Measurements from ENCODE around the gene NFYC. TPM values are rescaled to one million over a fixed set of nuclear protein-coding genes. Genes with fewer than 3 reads are reported as not detected.

Gene NFYC
- total RNA-seq, 6 donors from 2014 or later: 40.0 to 73.3 (median 50.9) TPM

- Histone ChIP-seq H3K4me3 (no peak overlapping the region), H3K4me1 (peaks cover 0 to 11% (median 0%) of the 10 kb centered on the region in 4 donors), H3K36me3 (peaks cover 0 to 21% (median 11%) of the 10 kb centered on the region in 4 donors), H3K9me3 (peaks cover 0 to 3% (median 0%) of the 10 kb centered on the region in 4 donors), H3K27ac (no peak overlapping the region), H3K27me3 (no peaks in the 10 kb centered on the region)
- TF ChIP-seq EP300 (IDR thresholded peaks at IDR 0.05): no peak
- TF ChIP-seq POLR2A (IDR thresholded peaks at IDR 0.05): no peak
- TF ChIP-seq POLR2AphosphoS5 (IDR thresholded peaks at IDR 0.05): no peak
- TF ChIP-seq CTCF (IDR thresholded peaks at IDR 0.05): no peak
- WGBS, 2 donors: 91 to 96% methylated on average over 4 of the region's 4 CpGs
- DNase-seq: no peak
- no peak for ATAC-seq (ENCODE audit: low FRiP score in 2 of 2)
These were observed 85.0 kb downstream of the NFYC start for GRCh38 chr1:40776236-40777072.

GRCh38 chr1:40777224-40777970 lies 85.9 kb downstream of the NFYC start:
- no peak for TF ChIP-seq EP300 (IDR thresholded peaks at IDR 0.05)
- no peak for TF ChIP-seq POLR2A (IDR thresholded peaks at IDR 0.05)
- TF ChIP-seq POLR2AphosphoS5 (IDR thresholded peaks at IDR 0.05): no peak
- no peak for TF ChIP-seq CTCF (IDR thresholded peaks at IDR 0.05)
- peaks cover 0 to 3% (median 0%) of the 10 kb centered on the region in 4 donors for H3K9me3 ChIP-seq
- no peak overlapping the region for H3K27ac ChIP-seq
- no peak overlapping the region for H3K4me3 ChIP-seq
- H3K27me3 ChIP-seq: no peaks in the 10 kb centered on the region
- WGBS, 2 donors: 96 to 98% methylated on average over 2 of the region's 2 CpGs
- H3K36me3 ChIP-seq: peaks cover 0 to 12% (median 5%) of the 10 kb centered on the region in 4 donors
- peaks cover 2 to 13% (median 4%) of the 10 kb centered on the region in 4 donors for H3K4me1 ChIP-seq
- ATAC-seq (ENCODE audit: low FRiP score in 2 of 2) (no peak), DNase-seq (no peak)

DNA sequence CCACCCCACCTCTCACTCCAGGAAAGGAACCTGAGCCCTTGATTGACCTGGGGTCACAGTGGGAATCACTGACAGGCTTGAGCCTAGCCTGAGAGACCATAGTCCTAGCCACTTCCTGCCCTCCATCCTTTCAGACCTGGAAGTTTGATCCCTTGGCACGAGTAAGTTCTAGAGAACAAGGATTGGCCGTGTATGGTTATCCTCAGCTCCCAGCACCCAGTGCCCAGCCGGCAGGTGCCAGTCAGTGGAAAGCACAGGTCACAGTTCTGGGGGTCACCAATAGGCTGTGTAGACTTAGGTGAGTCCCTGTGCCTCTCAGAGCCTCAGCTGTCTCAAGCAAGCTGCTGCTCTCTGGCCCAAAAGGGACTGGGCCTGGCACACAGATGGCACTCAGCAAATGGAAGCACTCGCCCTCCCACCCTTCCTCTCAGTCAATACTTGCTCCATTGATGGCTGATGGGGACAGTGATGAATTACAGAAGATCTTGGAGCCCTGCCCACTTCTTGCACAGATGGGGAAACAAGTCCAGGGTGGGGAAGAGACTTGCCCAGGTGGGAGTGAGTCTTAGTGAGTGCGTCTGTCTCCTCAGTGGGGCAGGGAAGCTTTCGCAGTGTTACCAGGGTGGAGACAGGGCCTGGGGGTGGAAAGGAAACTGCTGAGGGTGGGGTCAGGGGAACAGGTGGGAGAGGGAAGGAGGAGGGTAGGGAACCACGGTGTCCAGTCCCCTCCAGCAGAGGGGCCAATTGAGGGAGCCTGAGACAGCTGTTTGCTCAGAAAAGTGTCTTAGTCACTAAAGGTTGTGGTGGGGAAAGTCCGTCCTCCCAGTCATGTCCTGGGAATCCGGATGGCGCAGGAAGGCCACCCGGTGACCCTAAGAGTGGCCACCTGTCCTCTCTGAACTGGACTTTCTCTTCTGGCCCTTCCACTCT lies 89.4 kb downstream of the NFYC start:
- Histone ChIP-seq H3K9me3 (peaks cover 0 to 3% (median 0%) of the 10 kb centered on the region in 4 donors), H3K27ac (no peak overlapping the region), H3K4me1 (peaks cover 16 to 23% (median 17%) of the 10 kb centered on the region in 4 donors), H3K36me3 (peaks cover 0 to 4% (median 1%) of the 10 kb centered on the region in 4 donors), H3K27me3 (no peaks in the 10 kb centered on the region), H3K4me3 (no peak overlapping the region)
- no peak for DNase-seq
- no peak for ATAC-seq (ENCODE audit: low FRiP score in 2 of 2)
- TF ChIP-seq CTCF (IDR thresholded peaks at IDR 0.05) (no peak), POLR2A (IDR thresholded peaks at IDR 0.05) (no peak), EP300 (IDR thresholded peaks at IDR 0.05) (no peak), POLR2AphosphoS5 (IDR thresholded peaks at IDR 0.05) (no peak)
- 72 to 82% methylated on average over 11 of the region's 11 CpGs for WGBS, 2 donors

- no peak overlapping the region for H3K4me3 ChIP-seq
- no peak for ATAC-seq (ENCODE audit: low FRiP score in 2 of 2)
- H3K4me1 ChIP-seq: peaks cover 16 to 23% (median 17%) of the 10 kb centered on the region in 4 donors
- H3K27ac ChIP-seq: no peak overlapping the region
- 95% methylated on average over 2 of the region's 2 CpGs for WGBS, 2 donors
- no peak for DNase-seq
- TF ChIP-seq EP300 (IDR thresholded peaks at IDR 0.05): no peak
- no peak for TF ChIP-seq POLR2A (IDR thresholded peaks at IDR 0.05)
- TF ChIP-seq CTCF (IDR thresholded peaks at IDR 0.05): no peak
- TF ChIP-seq POLR2AphosphoS5 (IDR thresholded peaks at IDR 0.05): no peak
- H3K36me3 ChIP-seq: no peaks in the 10 kb centered on the region
- H3K27me3 ChIP-seq: no peaks in the 10 kb centered on the region
- H3K9me3 ChIP-seq: peaks cover 0 to 3% (median 0%) of the 10 kb centered on the region in 4 donors
These were observed 90.1 kb downstream of the NFYC start for GRCh38 chr1:40781608-40781971.
